Measurements from ENCODE around the gene CPLX1. TPM values are rescaled to one million over a fixed set of nuclear protein-coding genes. Genes with fewer than 3 reads are reported as not detected.

The CPLX1 gene
- total RNA-seq, 2 experiments from 2014 or later = 0.37 to 0.48 TPM

DNA sequence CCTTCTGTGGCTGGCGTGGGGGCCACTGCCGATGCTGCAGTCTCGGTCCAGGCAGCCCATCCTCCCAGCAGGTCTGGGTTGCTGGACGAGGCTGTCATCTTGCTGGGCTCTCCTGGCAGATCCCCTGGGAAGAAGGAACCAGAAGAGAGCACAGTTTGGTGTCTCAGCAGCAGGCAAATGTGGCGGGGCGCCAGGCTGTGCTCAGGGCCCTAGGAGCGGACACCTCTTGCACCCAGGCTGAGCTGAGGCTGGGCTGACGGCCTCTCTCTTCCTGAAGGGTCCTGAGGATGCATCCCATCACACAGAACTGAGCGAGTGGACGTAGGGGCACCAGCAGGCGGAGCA is 39.2 kb upstream of the CPLX1 start:
- Mint-ChIP-seq H3K9me3 (no peaks in the 10 kb centered on the region), H3K27ac (no peak overlapping the region), H3K27me3 (ENCODE audit: low read depth) (no peaks in the 10 kb centered on the region), H3K4me3 (no peak overlapping the region), H3K4me1 (ENCODE audit: low read depth) (no peaks in the 10 kb centered on the region), H3K36me3 (ENCODE audit: low read depth) (peaks cover 35% of the 10 kb centered on the region)
- intact Hi-C loops (cut with micrococcal nuclease) = no loop called here
- CTCF ChIA-PET = no interaction called here
- DNase-seq = no peak

- peaks cover 32% of the 10 kb centered on the region for H3K36me3 Mint-ChIP-seq (ENCODE audit: low read depth)
Measured at GRCh38 chr4:864456-865120, 38.7 kb upstream of the CPLX1 start.

GRCh38 chr4:860561-860960 is 34.6 kb upstream of the CPLX1 start:
- Mint-ChIP-seq H3K27me3 (ENCODE audit: low read depth) (no peaks in the 10 kb centered on the region), H3K4me1 (ENCODE audit: low read depth) (no peaks in the 10 kb centered on the region), H3K36me3 (ENCODE audit: low read depth) (peaks cover 50% of the 10 kb centered on the region), H3K9me3 (no peaks in the 10 kb centered on the region), H3K27ac (no peak overlapping the region), H3K4me3 (no peak overlapping the region)
- DNase-seq = no peak
- intact Hi-C loops (cut with micrococcal nuclease) = no loop called here
- CTCF ChIA-PET = no interaction called here

More at GRCh38 chr4:864456-865120, 38.7 kb upstream of the CPLX1 start:
- intact Hi-C loops (cut with micrococcal nuclease) = no loop called here
- Mint-ChIP-seq H3K4me1 (ENCODE audit: low read depth) (no peaks in the 10 kb centered on the region), H3K27me3 (ENCODE audit: low read depth) (no peaks in the 10 kb centered on the region), H3K9me3 (no peaks in the 10 kb centered on the region), H3K4me3 (no peak overlapping the region), H3K27ac (no peak overlapping the region)
- CTCF ChIA-PET = no interaction called here
- no peak for DNase-seq

DNA sequence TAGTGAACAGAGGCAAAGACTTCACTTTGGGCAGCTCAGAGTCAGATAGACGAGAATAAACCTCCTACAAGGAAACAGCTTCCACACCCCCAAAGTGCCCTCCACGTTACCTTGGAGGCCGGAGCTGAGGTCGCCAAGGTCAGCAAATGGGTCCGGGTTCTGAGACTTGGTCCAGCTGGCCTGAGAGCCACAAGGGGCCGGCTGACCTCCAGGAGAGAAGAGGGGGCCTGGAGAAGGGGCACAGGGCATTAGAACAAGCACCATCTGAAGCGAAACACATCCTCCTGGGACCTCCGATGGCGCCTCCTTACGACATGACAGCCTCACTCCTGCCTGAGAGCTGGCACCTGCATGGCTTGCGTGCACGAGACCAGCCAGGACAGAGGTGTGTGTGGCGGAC is 33.6 kb upstream of the CPLX1 start:
- Mint-ChIP-seq H3K4me3 (no peak overlapping the region), H3K36me3 (ENCODE audit: low read depth) (peaks cover 59% of the 10 kb centered on the region), H3K4me1 (ENCODE audit: low read depth) (no peaks in the 10 kb centered on the region)

GRCh38 chr4:858831-859451 is 33.0 kb upstream of the CPLX1 start:
- Mint-ChIP-seq H3K9me3 (no peaks in the 10 kb centered on the region), H3K4me1 (ENCODE audit: low read depth) (no peaks in the 10 kb centered on the region), H3K4me3 (no peak overlapping the region), H3K27me3 (ENCODE audit: low read depth) (no peaks in the 10 kb centered on the region), H3K36me3 (ENCODE audit: low read depth) (peaks cover 55% of the 10 kb centered on the region), H3K27ac (no peak overlapping the region)
- CTCF ChIA-PET = no interaction called here
- no peak for DNase-seq
- intact Hi-C loops (cut with micrococcal nuclease) = no loop called here

More for the DNA sequence above, 33.6 kb upstream of the CPLX1 start:
- Mint-ChIP-seq H3K27ac (no peak overlapping the region), H3K27me3 (ENCODE audit: low read depth) (no peaks in the 10 kb centered on the region), H3K9me3 (no peaks in the 10 kb centered on the region)
- intact Hi-C loops (cut with micrococcal nuclease) = no loop called here
- no peak for DNase-seq
- CTCF ChIA-PET = no interaction called here

GRCh38 chr4:858041-858481 is 32.1 kb upstream of the CPLX1 start:
- Mint-ChIP-seq H3K4me3 (no peak overlapping the region), H3K36me3 (ENCODE audit: low read depth) (peaks cover 51% of the 10 kb centered on the region), H3K27ac (no peak overlapping the region), H3K27me3 (ENCODE audit: low read depth) (no peaks in the 10 kb centered on the region), H3K4me1 (ENCODE audit: low read depth) (no peaks in the 10 kb centered on the region), H3K9me3 (no peaks in the 10 kb centered on the region)
- no peak for DNase-seq
- CTCF ChIA-PET = no interaction called here
- intact Hi-C loops (cut with micrococcal nuclease) = no loop called here

GRCh38 chr4:857461-857860 is 31.5 kb upstream of the CPLX1 start:
- no peaks in the 10 kb centered on the region for H3K9me3 Mint-ChIP-seq
- intact Hi-C loops (cut with micrococcal nuclease) = no loop called here
- no peak overlapping the region for H3K27ac Mint-ChIP-seq
- H3K27me3 Mint-ChIP-seq (ENCODE audit: low read depth) = no peaks in the 10 kb centered on the region
- no peak for DNase-seq
- H3K4me3 Mint-ChIP-seq = no peak overlapping the region
- H3K36me3 Mint-ChIP-seq (ENCODE audit: low read depth) = peaks cover 47% of the 10 kb centered on the region
- CTCF ChIA-PET = no interaction called here
- no peaks in the 10 kb centered on the region for H3K4me1 Mint-ChIP-seq (ENCODE audit: low read depth)

- no peak for DNase-seq
- intact Hi-C loops (cut with micrococcal nuclease) = no loop called here
- CTCF ChIA-PET = no interaction called here
Measured at GRCh38 chr4:856225-856901, 30.4 kb upstream of the CPLX1 start.

GRCh38 chr4:855880-856224 is 29.9 kb upstream of the CPLX1 start:
- Mint-ChIP-seq H3K4me3 (no peak overlapping the region), H3K27ac (no peak overlapping the region), H3K36me3 (ENCODE audit: low read depth) (peaks cover 39% of the 10 kb centered on the region), H3K27me3 (ENCODE audit: low read depth) (no peaks in the 10 kb centered on the region), H3K4me1 (ENCODE audit: low read depth) (no peaks in the 10 kb centered on the region), H3K9me3 (no peaks in the 10 kb centered on the region)
- intact Hi-C loops (cut with micrococcal nuclease) = no loop called here
- no peak for DNase-seq
- CTCF ChIA-PET = no interaction called here

More at GRCh38 chr4:856225-856901, 30.4 kb upstream of the CPLX1 start:
- H3K27ac Mint-ChIP-seq = peak overlapping the region; percentile 31
- H3K4me3 Mint-ChIP-seq = no peak overlapping the region
- no peaks in the 10 kb centered on the region for H3K4me1 Mint-ChIP-seq (ENCODE audit: low read depth)
- H3K36me3 Mint-ChIP-seq (ENCODE audit: low read depth) = peaks cover 39% of the 10 kb centered on the region
- no peaks in the 10 kb centered on the region for H3K9me3 Mint-ChIP-seq
- no peaks in the 10 kb centered on the region for H3K27me3 Mint-ChIP-seq (ENCODE audit: low read depth)

DNA sequence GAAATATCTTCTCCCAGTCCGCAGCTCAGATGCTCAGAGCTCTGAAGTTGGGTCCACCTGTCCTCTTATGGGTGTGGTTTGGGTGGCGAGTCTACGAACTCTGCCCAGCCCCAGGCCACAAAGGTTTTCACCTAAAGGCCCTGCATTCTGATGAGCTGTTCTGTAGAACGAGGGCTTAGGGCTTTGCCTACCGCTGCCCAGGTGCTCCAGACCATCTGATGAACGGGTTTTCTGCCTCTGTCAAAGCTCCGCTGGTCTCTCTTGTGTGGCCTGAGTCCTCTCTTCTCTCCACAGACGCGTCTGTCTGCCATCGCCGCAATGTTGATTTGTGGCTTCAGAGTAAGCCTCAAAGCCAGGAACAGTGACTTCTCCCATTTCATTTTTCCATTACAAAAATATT is 28.4 kb upstream of the CPLX1 start:
- Mint-ChIP-seq H3K4me1 (ENCODE audit: low read depth) (no peaks in the 10 kb centered on the region), H3K9me3 (no peaks in the 10 kb centered on the region), H3K27ac (no peak overlapping the region), H3K27me3 (ENCODE audit: low read depth) (no peaks in the 10 kb centered on the region), H3K4me3 (no peak overlapping the region), H3K36me3 (ENCODE audit: low read depth) (peaks cover 33% of the 10 kb centered on the region)
- intact Hi-C loops (cut with micrococcal nuclease) = no loop called here
- CTCF ChIA-PET = no interaction called here
- no peak for DNase-seq

- CTCF ChIA-PET = no interaction called here
- Mint-ChIP-seq H3K9me3 (no peaks in the 10 kb centered on the region), H3K4me1 (ENCODE audit: low read depth) (no peaks in the 10 kb centered on the region), H3K27me3 (ENCODE audit: low read depth) (no peaks in the 10 kb centered on the region), H3K36me3 (ENCODE audit: low read depth) (peaks cover 33% of the 10 kb centered on the region), H3K4me3 (no peak overlapping the region), H3K27ac (no peak overlapping the region)
- no peak for DNase-seq
- intact Hi-C loops (cut with micrococcal nuclease) = no loop called here
Measured at GRCh38 chr4:853416-853781, 27.5 kb upstream of the CPLX1 start.

DNA sequence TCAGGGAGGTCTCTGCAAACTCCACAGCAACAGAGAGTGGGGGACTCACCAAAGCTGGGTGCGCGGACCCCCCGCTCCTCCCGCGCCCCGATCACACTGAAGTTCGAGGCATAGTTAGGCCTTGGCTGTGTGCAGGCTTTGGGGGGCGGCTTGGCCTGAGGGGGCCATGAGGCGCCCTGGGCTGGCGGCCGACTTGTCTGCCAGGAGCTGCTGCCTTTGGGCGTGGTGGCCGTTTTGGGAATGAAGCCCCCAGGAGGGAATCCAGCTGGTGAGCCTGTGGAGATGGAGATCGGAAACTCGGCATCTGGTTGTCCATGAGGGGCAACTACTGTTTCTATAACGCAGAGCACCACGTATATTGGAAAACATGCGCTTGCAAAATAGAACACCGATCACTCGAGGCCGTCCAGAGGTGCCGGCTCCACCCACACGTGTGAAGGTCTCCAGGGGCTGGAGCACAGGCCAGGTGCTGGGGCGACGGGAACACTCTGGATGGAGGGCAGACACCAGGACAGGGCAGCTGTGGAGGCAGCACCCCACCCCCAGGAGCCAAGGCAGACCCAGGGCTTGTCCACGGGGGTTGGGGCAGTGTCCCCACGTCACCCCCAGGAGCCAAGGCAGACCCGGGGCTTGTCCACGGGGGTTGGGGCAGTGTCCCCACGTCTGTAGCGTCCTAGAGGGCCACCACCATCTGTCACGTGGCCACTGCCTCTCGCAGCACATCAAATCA is 25.9 kb upstream of the CPLX1 start:
- no peak for DNase-seq
- Mint-ChIP-seq H3K27ac (no peak overlapping the region), H3K4me1 (ENCODE audit: low read depth) (no peaks in the 10 kb centered on the region), H3K9me3 (no peaks in the 10 kb centered on the region), H3K4me3 (no peak overlapping the region), H3K27me3 (ENCODE audit: low read depth) (no peaks in the 10 kb centered on the region), H3K36me3 (ENCODE audit: low read depth) (peaks cover 23% of the 10 kb centered on the region)
- CTCF ChIA-PET = no interaction called here
- intact Hi-C loops (cut with micrococcal nuclease) = no loop called here

Data from activated naive CD4-positive, alpha-beta T cell treated with anti-CD3 and anti-CD28 coated beads for 36 hours (primary cell).